ENCODE results near the gene IGF1R. TPM values are rescaled to one million over a fixed set of nuclear protein-coding genes. Genes with fewer than 3 reads are reported as not detected.

Gene IGF1R
- total and polyA plus RNA-seq, 2 of the 13 experiments (the other 11 are each of a cell fraction or from before 2014, with no cell fraction given) = 15.9 to 18.4 TPM

- TF ChIP-seq PAF1 (CRISPR knock-in tag; IDR thresholded peaks at IDR 0.05) (no peak), TSC22D2 (CRISPR knock-in tag; IDR thresholded peaks at IDR 0.05; ENCODE audit: borderline replicate concordance) (0 out of 2 replicates have a peak, but pooled peaks have one; percentile 43), SOX5 (CRISPR knock-in tag; IDR thresholded peaks at IDR 0.05; ENCODE audit: borderline replicate concordance) (peak; percentile 46; the same call in 1 of the 2 replicates), ZNF362 (CRISPR knock-in tag; IDR thresholded peaks at IDR 0.05; ENCODE audit: borderline replicate concordance) (0 out of 2 replicates have a peak, but pooled peaks have one; percentile 14), MAF1 (CRISPR knock-in tag; IDR thresholded peaks at IDR 0.05; ENCODE audit: borderline replicate concordance) (no peak), GLMP (CRISPR knock-in tag; IDR thresholded peaks at IDR 0.05; ENCODE audit: borderline replicate concordance) (no peak), RORA (CRISPR knock-in tag; IDR thresholded peaks at IDR 0.05) (no peak), E2F1 (CRISPR knock-in tag; IDR thresholded peaks at IDR 0.05) (no peak), SIX4 (CRISPR knock-in tag; IDR thresholded peaks at IDR 0.05) (no peak), CENPT (CRISPR knock-in tag; IDR thresholded peaks at IDR 0.05; ENCODE audit: low read depth) (no peak), ATF7 (IDR thresholded peaks at IDR 0.05) (no peak), ATF7 (CRISPR knock-in tag; IDR thresholded peaks at IDR 0.05) (no peak), ZNF33B (CRISPR knock-in tag; IDR thresholded peaks at IDR 0.05) (no peak), ELK4 (CRISPR knock-in tag; IDR thresholded peaks at IDR 0.05; ENCODE audit: borderline replicate concordance) (no peak), YY1 (IDR thresholded peaks at IDR 0.05; ENCODE audit: insufficient read depth, insufficient replicate concordance, low read depth, low read length) (no peak), SOX13 (IDR thresholded peaks at IDR 0.05) (no peak), SOX13 (CRISPR knock-in tag; conservative IDR thresholded peaks at IDR 0.05 in 1 of 2, IDR thresholded peaks at IDR 0.05 in 1 of 2) (peak in 1 of 2 experiments; percentile 67; a peak in 2 of 4 replicates), ZNF782 (CRISPR knock-in tag; IDR thresholded peaks at IDR 0.05; ENCODE audit: borderline replicate concordance) (no peak), ZNF451 (CRISPR knock-in tag; IDR thresholded peaks at IDR 0.05) (0 out of 2 replicates have a peak, but pooled peaks have one; percentile 63), SAFB2 (CRISPR knock-in tag; IDR thresholded peaks at IDR 0.05; ENCODE audit: borderline replicate concordance, low read depth) (no peak), KDM5A (IDR thresholded peaks at IDR 0.05; ENCODE audit: borderline replicate concordance, low read length) (no peak), HOMEZ (CRISPR knock-in tag; IDR thresholded peaks at IDR 0.05; ENCODE audit: low read depth) (peak; percentile 68; the same call in 1 of the 2 replicates), SIX1 (CRISPR knock-in tag; IDR thresholded peaks at IDR 0.05; ENCODE audit: borderline replicate concordance) (no peak)
Observed at GRCh38 chr15:98727115-98728040, 79.0 kb downstream of the IGF1R start (continued).
